BJ (cell line): Measurements from ENCODE around the gene PARD3. TPM values are rescaled to one million over a fixed set of nuclear protein-coding genes. Genes with fewer than 3 reads are reported as not detected.

ENCODE experiments used
- CTCF ChIA-PET: fragments of 350-600 bp; formaldehyde crosslinking; extraction: SDS; loops from one replicate; lab custom pipeline; 2021; ENCODE audit warnings: antibody characterized with exemption, inconsistent platforms; lab: Yijun Ruan, JAX
- POLR2A ChIA-PET: fragments of 300-600 bp; sonication (Branson Sonifier 250); formaldehyde crosslinking; extraction: SDS; loops from one replicate; lab custom pipeline; 2021; ENCODE audit warnings: antibody characterized with exemption; lab: Charles Lee
- DNase-seq: peaks from one replicate; pipeline ENCODE4 v3.0.0-alpha.2; 2011; ENCODE audit warnings: low read depth
- H3K27me3 ChIP-seq: 2 replicates; pipeline ENCODE4 v1.6.0; 2011; ENCODE audit warnings: low read length; ENCODE audit not compliant: control insufficient read depth, insufficient read depth
- H3K36me3 ChIP-seq: 2 replicates; pipeline ENCODE4 v1.5.1; 2011; ENCODE audit warnings: low read length; ENCODE audit not compliant: control insufficient read depth, insufficient read depth
- H3K4me3 ChIP-seq: 2 replicates; pipeline ENCODE4 v1.5.1; 2011; ENCODE audit warnings: low read depth, mild to moderate bottlenecking, control low read depth, low read length
- polyA plus RNA-seq: library from polyadenylated mRNA; depleted of rRNA; stranded (reverse); fragments of >200 nt; gene quantifications from 2 replicates; pipeline ENCODE4 v1.2.3, GENCODE V29; 2011
- TF ChIP-seq, protein P1 (sequence below): IDR thresholded peaks from 2 replicates; pipeline ENCODE4 v1.5.1; 2011; ENCODE audit warnings: low read depth, mild to moderate bottlenecking, control low read depth, inconsistent platforms, low read length, moderate library complexity; ENCODE audit not compliant: insufficient read depth

The PARD3 gene
- polyA plus RNA-seq, 1 experiment: 17.7 TPM

DNA sequence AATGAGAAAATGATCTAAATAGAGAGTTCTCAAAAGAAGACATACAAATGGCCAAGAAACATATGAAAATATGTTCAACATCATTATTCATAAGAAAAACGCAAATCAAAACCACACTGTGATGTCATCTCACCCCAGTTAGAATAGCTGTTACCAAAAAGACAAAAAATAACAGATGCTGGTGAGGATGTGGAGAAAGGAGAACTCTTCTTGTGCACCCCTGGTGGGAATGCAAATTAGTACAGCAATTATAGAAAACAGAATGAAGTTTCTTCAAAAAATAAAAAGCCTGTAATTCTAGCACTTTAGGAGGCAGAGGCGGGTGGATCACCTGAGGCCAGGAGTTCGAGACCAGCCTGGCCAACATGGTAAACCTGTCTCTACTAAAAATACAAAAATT, 199.3 kb downstream of the PARD3 start:
- Histone ChIP-seq H3K27me3 (no peaks in the 10 kb centered on the region), H3K36me3 (no peaks in the 10 kb centered on the region), H3K4me3 (no peak overlapping the region)
- ChIA-PET CTCF (no interaction called here), POLR2A (no interaction called here)
- DNase-seq: no peak
- TF ChIP-seq, protein P1, sequence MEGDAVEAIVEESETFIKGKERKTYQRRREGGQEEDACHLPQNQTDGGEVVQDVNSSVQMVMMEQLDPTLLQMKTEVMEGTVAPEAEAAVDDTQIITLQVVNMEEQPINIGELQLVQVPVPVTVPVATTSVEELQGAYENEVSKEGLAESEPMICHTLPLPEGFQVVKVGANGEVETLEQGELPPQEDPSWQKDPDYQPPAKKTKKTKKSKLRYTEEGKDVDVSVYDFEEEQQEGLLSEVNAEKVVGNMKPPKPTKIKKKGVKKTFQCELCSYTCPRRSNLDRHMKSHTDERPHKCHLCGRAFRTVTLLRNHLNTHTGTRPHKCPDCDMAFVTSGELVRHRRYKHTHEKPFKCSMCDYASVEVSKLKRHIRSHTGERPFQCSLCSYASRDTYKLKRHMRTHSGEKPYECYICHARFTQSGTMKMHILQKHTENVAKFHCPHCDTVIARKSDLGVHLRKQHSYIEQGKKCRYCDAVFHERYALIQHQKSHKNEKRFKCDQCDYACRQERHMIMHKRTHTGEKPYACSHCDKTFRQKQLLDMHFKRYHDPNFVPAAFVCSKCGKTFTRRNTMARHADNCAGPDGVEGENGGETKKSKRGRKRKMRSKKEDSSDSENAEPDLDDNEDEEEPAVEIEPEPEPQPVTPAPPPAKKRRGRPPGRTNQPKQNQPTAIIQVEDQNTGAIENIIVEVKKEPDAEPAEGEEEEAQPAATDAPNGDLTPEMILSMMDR: no peak

DNA sequence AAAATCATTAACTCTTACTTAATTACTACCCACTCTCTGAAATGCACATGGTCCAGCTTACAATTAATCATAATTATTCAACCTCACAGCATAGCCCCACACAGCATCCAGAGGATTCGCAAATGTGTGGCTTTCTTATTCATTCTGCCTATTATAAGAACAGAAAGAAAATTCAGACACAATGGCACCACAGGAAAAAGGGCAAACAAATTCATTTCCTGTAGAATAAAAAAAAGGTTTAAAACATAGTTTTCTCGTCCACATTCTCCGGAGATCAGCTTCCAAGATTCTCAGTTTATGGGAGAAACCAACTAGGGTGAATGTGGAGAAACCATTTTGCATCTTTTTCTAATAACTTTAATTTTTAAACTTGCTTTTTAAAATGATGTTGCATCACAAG, 201.6 kb downstream of the PARD3 start:
- ChIA-PET POLR2A (no interaction called here), CTCF (interaction anchor here (1.5 to 1.6 kb wide), 2 partner anchors 23 to 25 kb away, joined by 3 to 9 read pairs; no protein-coding TSS in a partner anchor)
- no peak for DNase-seq
- Histone ChIP-seq H3K4me3 (no peak overlapping the region), H3K36me3 (no peaks in the 10 kb centered on the region), H3K27me3 (no peaks in the 10 kb centered on the region)
- TF ChIP-seq, protein P1: no peak

DNA sequence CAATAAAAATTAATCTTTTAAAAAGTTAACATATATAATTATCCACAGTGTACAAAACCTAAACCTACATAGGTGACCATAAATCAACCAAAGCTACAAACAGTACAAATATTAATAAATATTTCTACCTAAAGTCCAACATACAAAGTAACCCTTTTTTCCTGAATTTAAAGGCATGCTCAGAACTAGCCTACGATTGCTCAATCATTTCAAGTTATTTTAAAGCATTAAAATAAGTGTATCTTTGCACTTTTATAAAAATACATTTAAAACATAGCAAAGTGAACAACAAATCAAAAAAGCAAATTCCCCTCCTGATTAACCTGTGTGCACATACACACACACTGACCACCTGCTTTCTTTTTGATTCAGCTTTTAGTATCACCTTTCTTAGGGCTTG, 202.2 kb downstream of the PARD3 start:
- TF ChIP-seq, protein P1: no peak
- POLR2A ChIA-PET: no interaction called here
- no peaks in the 10 kb centered on the region for H3K27me3 ChIP-seq
- H3K4me3 ChIP-seq: no peak overlapping the region
- CTCF ChIA-PET: interaction anchor here (1.5 to 1.6 kb wide), 2 partner anchors 22 to 25 kb away, joined by 3 to 9 read pairs; no protein-coding TSS in a partner anchor
- no peak for DNase-seq
- H3K36me3 ChIP-seq: no peaks in the 10 kb centered on the region

DNA sequence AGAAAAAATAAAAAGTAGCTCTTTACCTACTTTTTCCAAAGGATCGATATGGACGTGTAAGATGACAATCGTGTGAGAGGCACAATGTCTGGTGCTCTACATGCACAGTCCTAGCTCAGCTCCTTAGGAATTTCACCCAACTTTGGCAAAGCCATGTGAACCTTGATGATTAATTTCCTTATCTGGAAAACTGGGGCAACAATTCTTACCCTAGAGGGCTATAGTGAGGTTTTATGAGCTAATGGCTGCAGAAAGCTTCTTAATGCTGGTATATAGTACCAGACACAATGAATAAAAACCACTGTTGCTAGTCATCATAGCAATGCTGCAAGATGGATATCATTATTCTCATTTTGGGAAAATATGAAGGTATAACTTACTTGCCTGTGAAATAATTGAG, 202.7 kb downstream of the PARD3 start:
- no peak for DNase-seq
- POLR2A ChIA-PET: no interaction called here
- CTCF ChIA-PET: interaction anchor here (1.5 to 1.6 kb wide), 2 partner anchors 22 to 26 kb away, joined by 3 to 9 read pairs; no protein-coding TSS in a partner anchor
- TF ChIP-seq, protein P1: no peak
- H3K27me3 ChIP-seq: no peaks in the 10 kb centered on the region
- no peaks in the 10 kb centered on the region for H3K36me3 ChIP-seq
- no peak overlapping the region for H3K4me3 ChIP-seq

DNA sequence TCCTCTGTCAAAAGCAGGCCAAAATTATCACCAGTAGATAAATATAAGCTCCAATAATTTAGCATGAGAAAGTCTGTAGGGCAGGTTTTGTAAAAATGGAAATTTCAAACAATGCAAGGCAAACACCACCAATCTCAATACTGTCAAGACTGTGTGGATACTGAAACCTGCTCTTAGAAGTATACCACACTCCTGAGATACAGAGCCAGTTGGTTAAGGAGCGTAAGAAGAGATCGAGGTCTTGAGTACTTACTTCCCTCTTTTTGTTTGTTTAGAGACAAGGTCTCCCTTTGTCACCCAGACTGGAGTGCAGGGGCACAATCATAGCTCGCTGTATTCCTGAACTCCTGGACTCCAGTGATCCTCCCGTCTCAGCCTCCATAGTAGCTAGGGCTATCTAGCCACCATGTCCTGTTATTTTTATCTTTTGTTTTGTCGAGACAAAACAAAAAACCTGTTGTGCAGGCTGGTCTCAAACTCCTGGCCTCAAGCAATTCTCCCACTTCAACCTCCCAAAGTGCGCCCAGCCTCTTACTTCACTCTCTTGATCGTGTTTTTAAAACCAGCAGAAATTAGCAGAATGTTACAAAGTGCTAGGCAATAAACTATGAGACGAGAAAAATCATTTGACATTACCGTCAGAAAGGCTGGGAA, 205.7 kb downstream of the PARD3 start:
- POLR2A ChIA-PET: no interaction called here
- Histone ChIP-seq H3K27me3 (no peaks in the 10 kb centered on the region), H3K4me3 (no peak overlapping the region), H3K36me3 (no peaks in the 10 kb centered on the region)
- CTCF ChIA-PET: interaction anchor here (0.6 kb wide), 1 partner anchor 29 kb away, joined by 3 read pairs; no protein-coding TSS in a partner anchor
- TF ChIP-seq, protein P1: no peak
- no peak for DNase-seq
